Ammon's horn (tissue), 1 donor: ENCODE data around the gene RGS11.
"Not testable (repeated sequence)": the region's sequence is repeated elsewhere in the genome, so short reads cannot be mapped to it uniquely, and the experiment has no call there.

Source experiments
- DNase-seq: peaks from one replicate; pipeline ENCODE4 v3.0.0-alpha.2; 2016; ENCODE audit warnings: low spot score

Gene RGS11

DNA sequence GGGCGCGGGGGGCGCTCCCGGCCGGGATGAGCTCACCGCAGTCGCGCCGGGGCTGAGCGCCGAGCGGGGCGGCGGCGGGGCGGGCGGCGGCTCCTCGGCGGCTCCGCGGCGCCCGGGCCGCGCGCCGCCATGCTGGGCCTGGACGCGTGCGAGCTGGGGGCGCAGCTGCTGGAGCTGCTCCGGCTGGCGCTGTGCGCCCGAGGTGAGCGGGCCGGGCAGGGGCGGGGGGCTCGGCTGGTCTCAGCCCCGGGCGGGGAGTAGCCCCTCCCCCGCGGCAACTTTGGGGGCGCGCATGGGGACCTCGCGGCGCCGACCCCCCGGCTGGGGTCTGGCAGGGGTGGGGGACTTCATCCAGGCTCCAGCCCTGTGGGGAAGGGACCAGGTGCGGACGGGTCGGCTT, 4.8 kb upstream of the RGS11 start, which contains the start of gene ARHGDIG:
TSS of gene ARHGDIG (plus strand) at position 40 of the 400 bp plus-strand sequence. CDS start at position 130, 90 bp downstream.
- no peak for DNase-seq

DNA sequence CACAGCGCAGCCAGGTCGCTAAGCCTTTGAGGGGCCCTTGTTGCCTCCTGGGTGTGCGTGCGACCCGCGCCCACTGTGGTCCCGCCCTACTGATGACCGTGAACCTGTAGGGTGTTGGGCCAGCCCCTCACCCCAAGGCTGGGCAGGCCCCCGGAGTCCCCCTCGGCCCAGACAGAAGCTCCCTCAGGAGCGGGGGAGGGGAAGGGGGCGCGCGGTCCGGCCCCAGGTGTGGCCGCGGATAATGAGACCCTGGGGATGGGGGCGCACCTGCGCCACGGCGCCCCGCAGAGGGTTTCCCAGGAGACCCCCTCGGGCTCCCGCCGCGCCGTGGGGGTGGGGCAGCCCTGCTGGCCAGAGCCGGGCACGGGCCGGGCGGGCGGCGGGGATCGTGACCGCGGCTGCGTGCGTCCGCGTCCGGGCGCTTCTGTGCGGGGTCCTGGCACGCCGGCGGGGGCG, 4.3 kb upstream of the RGS11 start:
- no peak for DNase-seq

DNA sequence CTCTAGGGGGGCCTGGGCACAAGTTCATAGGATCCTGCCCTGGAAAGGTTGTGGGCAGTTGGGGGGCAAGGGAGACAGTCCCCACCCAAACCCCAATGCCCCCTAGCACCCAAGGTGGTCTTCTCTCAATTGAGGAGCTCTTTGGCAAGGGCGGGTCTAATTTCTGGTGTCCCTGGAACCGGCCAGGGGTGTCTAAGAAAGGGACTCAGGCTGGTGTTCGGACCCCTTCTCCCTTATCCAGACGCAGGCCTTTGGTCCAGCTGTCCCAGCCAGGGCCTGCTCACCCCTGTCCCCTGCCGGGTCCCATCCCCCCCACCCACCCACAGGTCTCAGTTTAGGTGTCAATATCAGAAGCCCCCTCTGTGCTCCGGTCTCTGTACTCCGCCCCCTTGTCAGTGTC, 3.8 kb upstream of the RGS11 start:
- no peak for DNase-seq

DNA sequence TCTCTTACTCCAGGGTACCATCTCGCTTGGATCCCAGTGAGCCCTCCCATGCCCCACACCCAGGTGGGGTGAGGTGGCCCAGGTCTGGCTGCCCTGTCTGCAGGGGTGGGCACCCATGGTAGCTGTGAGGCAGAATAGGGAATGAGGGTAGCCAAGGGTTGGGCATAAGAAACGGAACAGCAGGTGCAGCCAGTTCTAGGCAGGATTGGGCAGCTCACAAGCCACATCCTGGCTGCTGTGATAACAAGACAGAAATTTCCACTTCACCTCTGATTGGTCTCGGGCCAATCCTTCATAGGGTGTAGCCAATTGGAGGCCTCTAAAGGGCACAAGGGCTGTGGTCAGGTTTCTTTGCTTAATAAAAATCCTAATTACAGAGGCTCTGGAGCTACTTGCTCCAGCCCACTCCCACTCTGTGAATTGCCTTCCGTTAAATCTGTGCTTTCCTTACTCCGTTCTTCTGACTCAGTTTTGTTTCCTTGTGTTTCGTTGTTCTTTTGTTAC, 3.2 kb upstream of the RGS11 start:
- no peak for DNase-seq

DNA sequence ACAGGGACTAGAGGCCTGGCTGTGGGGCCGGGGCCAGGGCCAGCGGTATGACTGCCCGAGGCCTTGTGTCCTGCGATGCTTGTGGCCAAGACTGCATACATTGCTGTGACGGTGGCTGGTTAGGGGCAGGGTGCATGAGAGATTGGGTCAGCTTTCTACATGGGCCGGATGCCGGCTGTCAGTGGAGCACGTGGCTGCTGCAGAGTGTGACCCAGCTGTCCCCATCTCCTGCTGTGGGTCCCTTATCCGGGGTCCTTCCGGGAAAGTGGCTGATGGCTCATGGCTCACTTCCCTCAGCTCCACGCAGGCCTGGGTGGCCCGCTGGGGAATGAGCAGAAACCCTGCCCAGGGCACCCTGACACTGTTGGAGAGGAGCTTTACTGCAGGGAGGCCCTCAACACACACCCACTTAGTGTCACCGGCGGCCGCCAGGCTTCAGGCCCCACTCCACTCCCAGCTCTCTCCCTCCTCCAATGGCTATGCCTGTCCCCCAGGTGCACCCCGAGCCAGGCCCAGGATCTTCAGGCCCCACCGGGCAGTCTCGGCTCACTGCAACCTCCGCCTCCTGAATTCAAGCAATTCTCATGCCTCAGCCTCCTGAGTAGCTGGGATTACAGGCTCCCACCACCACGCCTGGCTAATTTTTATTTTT, 808 bp upstream of the RGS11 start:
- DNase-seq: no peak

DNA sequence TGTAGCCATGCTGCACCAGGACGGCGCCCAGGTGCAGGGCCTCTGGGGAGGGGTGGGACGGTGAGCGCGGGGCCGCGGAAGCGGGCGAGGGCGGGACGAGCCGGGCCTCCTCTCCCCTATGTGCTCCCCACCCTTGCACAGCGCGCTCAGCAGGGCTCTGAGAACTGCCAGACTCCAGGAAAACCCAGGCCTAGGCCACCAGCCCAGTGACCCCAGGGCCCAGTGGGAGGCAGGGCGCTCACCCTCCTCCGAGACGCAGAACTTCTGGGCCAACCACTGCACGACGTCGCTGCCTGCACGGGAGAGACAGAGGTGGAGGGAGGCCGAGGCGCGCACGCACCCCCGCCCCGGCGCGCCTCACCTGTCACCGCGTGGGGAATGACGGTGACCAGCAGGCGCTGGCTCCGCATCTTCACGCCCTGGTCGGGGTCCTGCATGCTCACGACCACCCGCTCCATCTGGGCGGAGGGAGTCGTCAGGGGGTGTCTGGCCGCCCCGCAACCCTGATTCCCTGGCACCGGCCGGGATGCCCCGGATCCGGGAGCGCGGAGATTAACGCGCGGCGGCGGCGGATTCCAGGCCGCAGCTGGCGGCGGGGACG, 603 bp downstream of the RGS11 start:
- DNase-seq: no peak

DNA sequence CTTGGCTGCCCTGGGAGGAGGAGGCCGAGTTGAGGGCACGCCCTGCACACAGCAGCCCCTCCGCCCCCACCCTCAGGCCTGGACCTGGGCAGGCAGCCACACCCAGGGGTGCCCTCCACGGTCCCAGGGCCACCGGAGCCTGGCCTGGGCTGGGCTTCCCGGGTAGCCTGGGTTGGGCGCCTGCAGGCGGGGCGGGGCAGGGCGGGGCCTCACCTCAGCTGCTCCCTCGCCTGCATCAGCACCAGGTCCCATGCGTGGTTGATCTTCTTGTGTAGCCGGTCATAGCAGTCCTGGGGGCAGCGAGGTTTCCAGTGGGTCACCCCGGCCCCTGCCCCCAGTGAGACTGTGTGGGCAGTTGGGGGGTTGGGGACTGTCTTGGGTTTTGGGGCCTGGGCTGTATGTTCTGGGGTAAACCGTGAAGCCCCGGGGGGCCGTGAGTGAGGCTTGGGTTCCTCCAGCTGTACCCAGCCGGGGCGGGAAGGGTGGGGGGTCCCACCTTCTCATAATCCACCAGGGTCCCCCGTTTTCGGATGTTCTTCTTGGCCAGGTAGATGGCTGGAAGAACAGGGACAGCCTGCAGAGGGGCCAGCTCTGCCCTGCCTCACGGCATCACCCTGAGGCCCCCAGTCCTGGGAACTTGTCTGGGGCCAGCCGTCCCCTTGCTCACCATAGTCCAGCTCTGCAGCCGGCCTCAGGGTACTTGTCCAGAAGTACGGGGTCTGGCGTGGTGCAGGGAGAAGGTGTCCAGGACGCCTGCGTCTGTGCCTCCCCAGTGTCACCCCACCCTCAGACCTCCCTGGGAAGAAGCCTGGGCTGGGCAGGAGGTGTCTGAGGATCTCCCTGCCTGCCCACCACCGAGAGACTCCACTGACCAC, 2.0 kb downstream of the RGS11 start:
- no peak for DNase-seq

DNA sequence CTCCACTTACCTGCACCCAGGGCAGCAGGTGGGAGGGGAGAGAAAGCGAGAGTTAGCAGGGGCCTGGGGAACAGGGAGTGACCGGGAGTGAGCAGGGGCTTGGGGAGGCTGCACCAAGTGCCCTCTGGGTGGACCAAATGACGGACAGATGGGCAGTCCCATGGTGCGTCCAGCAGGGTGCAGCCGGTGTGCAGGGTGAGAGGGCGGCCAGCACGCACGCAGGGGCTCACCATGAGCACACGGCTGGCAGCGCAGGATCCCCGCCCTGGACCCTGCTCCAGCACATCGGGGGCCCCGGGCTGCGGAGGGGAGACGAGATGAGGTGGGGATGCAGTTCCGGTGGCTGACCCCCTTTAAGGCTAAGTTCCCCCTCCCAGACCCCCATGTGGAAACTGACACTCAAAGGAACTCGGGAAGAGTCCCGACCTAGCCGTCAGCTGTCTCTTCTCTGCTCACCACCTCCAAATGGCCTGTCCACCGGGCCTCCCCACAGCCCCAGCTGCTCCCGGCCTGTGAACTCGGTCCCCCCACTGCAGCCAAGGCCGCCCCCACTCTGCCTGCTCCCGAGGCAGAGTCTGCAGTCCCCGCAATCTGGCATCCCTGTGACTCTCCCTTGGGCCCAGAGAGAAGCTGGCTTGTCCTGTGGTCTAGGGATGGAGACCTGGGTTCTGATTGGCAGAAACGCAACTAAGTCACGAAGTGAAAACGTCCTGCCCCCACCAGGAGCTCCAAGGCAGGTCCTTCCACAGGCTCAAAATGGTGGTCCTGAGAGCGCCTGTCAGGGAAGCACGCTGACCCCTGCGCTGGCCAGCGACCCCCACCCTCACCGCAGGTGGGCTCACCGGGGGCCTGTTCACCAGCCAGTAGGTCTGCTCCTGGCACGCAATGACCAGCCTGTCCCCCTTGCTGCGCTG, 2.9 kb downstream of the RGS11 start:
- no peak for DNase-seq

DNA sequence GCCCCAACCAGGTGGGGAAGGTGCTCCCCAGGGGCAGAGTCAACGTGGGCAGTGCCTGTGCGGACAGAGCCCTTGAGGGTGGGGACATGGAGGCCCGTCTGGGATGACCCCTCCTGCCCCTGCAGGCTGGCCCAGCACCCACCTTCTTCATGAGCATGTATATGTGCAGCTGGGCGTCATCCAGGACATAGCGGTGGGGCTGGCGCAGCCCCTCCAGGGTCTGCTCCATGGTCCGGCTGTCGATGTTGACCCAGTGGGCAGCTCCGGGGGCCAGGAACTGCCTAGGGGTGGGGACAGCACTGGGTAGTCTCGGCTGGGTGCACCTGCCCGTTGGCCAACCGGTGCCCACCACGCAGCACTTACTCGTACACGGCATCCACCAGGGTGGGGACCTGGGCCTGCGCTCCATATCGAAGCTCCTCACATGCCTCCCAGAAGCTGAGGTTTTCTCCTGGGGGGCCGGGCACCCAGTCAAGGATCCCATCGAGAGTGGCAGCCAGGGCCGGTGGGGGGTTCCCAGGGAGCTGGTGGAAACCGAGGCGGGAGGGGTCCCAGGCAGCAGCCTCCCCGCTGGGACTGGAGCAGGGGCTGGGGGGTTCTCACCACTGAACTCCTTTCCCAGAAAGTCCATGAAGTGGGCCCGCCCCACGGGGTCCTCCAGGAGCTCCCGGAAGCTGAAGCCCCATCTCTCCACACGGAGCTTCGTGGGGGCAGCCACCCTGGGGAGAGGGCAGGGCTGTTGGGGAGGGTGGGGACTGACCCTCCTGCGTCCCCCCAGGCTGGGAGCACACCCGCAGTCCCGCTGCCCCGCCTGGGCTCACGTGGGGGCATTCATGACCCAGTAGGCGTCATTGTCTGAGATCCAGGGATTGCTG, 5.1 kb downstream of the RGS11 start:
- DNase-seq: no peak

DNA sequence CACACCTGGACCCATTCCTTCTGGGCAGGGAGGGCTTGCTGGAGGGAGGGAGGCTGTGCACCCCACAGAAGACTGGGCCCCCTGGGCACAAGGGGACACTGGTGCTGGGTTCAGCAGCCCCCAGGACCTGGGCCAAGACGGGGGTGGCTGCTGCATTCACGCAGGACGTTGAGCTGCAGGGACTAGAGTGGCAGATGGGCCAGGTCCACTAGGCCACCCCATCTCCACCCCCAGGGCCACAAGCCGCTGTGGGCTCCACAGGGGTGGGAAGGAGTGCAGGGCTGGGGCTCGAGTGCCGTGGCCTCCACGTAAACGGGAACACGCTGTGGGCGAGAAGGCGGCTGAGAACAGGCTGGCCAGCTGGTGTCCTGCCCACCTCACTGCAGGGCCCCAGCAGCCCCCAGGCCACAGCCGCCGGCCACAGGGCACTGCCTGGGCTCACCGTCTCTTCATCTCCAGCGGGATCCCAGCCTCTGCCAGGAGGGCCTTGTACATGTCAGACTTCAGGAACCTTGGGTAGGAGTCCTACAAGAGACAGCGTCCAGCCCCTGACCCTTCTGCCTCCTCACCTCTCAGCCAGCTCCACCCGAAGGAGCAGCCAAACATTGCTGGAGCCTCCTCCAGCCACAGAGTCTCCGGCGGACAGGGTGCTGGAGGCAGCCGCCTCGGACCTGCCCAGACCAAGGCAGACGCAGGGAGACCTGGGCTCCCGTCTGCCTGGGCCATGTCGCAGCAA, 6.5 kb downstream of the RGS11 start:
- DNase-seq: no peak

DNA sequence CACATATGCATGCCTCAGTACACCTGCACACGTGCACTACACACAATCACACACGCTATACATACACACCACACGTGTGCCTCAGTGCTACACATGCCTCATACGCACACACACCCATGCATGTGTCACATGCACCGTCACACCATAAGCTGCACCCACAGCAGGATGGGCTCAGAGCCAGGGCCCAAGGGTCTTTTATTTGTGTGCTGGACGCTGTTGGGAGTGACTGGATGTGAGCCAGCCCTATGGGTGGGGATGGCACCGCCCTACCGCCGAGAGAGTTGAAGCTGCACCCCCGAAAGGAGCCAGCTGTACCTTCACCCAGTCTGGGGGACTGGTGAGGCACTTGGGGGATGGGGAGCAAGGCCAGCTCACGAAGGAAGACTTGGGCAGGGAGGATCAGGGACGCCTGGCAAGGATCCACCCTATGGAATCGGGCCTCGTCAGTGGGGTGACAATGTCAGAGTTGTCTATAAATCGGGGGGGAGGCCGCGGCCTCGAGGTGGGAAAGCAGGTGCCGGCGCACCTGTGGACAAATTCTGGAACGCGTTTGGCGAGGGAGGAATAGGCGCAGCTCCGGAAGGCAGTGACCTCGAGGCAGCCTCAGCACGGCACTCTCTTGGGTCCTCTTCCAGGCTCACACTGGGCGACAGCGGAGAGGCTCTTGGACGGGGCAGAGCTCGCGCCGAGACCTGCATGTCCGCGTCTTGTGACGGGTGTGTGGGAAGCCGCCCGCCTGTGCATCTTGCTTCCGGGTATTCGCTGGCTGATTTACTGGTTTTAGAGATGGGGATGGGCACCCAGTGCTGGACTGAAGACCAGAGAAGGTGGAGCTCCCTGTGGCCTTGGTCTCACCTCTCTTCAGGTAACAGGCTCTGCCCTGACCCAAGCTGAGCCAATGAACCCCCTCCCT, 7.3 kb downstream of the RGS11 start:
- DNase-seq: no peak

DNA sequence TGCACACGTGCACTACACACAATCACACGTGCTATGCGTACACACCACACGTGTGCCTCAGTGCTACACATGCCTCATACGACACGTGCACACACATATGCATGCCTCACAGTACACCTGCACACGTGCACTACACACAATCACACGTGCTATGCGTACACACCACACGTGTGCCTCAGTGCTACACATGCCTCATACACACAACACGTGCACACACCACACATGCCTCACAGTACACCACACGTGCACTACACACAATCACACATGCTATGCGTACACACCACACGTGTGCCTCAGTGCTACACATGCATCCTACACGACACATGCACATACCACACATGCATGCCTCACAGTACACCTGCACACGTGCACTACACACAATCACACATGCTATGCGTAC, 8.2 kb downstream of the RGS11 start:
- DNase-seq: not testable (repeated sequence)

DNA sequence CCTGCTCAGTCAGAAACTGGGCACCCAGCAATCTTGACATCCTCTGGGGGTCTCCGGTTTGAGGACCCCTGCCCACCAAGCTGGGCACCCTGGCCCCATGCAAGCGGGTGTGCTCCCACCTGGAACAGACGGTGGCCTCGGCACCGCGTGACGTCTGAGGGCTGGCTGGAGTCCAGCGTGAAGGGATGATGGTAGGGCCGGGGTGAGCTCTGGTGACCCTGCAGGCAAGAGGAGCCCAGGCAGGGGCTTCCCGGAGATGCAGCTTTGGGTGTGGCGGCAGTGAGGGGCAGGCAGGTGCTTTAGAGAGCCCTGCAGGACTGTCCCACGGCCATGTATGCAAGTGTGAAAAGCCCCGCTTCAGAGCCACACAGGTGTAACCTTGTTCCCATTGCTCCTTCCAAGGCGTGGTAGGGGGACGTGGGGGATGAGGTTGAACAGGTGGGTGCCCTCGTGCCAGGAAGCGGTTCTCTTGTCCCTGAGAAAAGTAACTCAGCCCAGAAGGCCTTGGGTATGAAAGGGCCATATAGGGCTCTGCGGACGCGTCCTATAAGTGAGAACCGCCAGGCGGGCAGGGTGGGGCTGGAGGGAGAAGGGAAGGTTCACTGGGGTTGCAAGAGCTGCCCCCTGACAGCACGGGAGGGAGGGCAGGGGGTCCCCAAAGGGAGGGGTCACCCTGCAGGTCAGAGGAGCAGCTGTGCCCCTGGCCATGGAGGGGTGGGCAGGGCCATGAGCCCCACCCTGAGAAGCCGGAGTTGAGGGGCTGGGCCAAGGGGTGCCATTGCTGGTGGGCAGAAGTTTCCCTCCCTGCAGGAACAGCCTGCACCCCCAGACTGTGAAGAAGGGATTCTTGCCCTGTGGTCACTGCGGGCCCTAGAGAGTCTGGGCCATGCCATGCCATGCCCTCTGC, 9.2 kb downstream of the RGS11 start:
- no peak for DNase-seq

DNA sequence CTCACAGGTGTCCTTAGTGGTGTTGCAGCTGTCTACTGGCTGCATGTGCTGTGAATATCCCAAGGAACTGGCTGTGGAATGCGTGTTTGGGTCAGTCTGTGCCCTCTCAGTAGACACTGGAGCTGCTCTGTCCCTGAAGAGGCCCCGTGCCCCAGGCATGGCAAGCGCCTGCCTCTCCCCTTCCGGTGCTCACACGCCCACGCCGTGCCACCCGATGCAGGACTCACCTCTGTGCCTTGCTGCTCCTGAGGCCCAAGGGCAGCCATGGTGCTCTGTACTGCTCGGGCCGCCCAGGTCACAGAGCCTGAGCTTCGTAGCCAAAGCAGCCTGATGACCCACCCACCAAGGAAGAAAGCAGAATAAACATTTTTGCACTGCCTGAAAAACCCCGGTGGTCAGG, 10.0 kb downstream of the RGS11 start:
- DNase-seq: no peak

DNA sequence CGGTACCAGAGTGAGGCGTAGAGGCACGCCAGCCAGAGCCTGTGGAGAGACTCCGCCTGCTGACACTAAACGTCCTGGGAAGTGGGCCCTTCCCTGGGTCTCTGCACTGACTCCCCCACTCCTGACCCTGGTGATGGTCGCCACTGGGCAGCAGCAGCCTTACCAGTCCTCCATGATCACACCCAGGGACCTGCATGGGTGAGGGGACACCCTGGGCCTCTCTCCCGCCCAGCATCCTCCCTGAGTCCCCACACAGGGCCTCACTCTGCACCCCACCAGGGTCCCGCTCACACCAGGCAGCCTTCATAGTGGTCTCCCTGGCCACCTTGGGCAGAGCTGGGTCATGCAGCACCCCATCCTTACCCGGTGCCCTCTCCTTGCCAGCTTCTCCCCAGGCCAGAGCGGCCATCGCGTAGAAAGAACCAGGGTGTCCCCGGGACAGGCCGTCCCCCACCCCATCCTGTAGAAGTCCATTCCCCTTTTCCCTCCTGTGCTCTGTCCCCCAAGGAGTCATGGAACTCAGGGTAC, 10.7 kb downstream of the RGS11 start:
- DNase-seq: no peak

DNA sequence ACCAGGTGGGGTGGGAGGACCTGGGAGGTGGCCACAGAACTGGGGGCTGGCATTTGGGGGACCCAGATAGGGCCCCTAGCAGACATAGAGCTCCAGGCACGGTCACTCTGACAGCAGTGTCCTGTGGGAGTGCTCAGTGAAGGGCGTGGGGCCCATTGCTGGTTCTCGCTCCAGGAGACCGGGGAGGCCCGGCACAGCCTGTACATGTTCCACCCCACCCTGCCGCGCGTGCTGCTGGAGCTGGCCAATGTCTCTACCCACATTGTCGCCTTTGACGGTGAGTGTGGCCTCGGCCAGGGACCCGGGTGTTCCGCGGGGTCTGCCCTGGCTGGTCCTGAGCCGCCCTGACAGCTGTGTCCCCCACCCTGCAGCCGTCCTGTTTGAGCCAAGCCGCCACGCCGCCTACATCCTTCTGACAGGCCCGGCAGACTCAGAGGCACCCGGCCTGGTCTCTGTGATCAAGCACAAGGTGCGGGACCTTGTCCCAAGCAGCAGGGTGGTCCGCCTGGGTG, 11.2 kb downstream of the RGS11 start:
- no peak for DNase-seq

DNA sequence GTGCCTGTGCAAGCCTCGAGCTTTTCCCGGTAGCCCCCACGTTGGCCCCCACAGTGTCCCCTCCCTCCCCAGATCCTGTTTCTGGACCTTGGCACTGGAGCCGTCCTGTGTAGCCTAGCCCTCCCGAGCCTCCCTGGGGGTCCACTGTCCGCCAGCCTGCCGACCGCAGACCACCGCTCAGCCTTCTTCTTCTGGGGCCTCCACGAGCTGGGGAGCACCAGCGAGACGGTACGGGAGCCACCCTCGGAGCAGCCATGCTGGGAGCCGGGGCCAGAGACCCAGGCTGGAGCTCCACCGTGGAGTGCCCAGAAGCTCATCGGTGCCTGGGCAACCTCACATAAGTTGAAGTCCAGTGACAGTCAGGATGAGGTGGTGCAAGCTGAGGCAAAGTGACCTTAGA, 11.8 kb downstream of the RGS11 start:
- no peak for DNase-seq
